NCI-H510A treated with DMSO at 0.1 percent for 48 hours (cell line): ENCODE data around the gene PRPH2.

Source experiments
- DNase-seq: peaks from one replicate; lab custom pipeline; 2025; lab: John Stamatoyannopoulos, UW

Gene PRPH2, protein sequence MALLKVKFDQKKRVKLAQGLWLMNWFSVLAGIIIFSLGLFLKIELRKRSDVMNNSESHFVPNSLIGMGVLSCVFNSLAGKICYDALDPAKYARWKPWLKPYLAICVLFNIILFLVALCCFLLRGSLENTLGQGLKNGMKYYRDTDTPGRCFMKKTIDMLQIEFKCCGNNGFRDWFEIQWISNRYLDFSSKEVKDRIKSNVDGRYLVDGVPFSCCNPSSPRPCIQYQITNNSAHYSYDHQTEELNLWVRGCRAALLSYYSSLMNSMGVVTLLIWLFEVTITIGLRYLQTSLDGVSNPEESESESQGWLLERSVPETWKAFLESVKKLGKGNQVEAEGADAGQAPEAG

DNA sequence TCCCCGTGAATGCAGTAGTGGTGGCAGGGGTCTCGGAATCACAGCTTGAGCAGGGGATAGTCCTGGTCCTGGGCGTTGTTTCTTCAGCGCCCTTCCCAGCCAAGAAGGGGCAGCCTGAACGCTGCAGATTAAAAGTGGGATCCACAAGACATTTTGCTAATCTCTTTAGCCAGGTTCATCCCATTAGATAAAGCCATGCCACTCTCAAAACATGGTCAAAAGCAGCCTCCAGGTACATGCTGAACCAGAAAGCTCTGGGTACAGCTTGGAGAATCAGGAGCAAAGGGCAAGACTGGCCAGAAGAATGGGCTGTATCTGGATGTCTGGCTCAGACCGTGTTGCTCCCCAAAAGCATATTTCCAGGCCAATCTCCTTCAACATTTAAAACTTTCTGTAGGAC, at the start of gene PRPH2:
Gene PRPH2, minus strand, starts transcription at position 101 of the 400 bp plus-strand sequence. CDS start 263 bp downstream, outside the sequence.
- DNase-seq, result no peak

DNA sequence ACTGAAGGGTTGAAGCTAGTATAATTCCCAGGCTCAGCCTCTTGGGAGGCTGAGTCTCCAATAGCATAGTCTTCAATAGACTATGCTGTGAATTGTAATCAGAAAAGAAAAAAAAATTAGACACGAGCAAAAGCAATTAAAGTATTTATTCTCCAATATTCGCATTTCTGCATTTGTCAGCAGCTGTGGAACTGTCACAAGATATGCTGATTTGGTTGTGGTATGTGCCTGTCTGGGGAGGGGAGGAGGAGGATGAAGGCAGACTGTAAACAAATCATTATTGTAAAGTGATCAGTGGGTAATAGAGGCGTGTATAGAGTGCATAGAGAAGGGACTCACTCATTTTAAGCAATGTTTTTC, 49.3 kb upstream of the PRPH2 start:
- DNase-seq, result no peak

DNA sequence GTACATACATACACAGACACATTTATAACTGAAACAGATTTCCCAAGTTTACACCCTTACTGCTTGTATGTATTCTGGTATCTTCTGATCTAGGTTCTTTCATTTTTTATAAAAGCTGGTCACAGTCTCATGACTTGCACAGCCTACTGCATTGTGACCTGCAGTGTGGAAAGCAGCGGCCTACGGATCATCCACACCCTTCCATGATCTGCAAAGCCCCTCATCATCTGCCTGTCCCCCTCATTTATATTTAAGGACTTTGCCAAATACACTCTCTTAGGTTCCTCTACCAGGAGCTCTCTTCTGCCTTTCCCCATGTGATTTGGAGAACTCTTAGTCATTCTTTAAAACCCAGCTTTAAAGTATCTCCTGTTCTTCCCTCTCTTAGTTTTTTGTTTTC, 47.4 kb upstream of the PRPH2 start:
- no peak for DNase-seq

DNA sequence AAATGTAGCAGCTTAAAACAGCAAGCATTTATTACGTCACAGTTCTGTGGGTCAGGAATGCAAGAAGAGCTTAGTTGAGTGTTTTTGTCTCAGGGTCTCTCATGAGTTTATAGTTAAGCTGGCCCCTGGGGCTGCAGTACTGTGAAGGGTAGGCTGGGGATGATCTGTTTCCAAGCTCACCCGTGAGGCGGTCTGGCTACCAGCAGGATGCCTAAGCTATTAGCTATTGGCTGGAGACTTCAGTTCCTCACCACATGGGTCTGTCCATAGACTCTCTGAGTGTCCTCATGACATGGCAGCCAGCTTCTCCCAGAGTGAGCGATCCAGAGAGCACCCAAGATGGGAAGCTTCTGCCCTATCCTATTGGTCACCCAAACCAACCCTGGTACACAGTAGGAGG, 46.7 kb upstream of the PRPH2 start:
- DNase-seq, result no peak

DNA sequence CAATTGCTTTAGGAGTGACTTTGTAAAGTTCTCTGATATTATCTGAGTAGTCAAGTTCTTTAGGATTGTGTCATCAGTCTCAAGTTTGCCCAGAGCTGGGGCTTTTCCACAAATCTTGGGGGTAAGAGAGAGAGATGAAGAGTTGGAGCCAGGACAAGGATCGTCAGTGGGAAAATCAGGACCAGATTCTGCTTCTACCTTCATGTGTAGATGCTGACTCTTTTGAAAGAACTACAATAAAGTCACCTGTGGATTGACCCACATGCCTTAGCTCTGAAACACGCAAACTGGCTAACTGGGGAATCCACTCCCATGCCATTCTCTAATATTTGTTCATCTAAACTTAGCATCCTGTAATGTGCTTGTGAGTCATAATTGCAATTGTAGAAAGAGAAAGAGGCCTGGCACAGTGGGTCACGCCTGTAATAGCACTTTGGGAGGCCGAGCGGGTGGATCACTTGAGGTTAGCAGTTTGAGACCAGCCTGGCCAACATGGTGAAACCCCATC, 43.8 kb upstream of the PRPH2 start:
- no peak for DNase-seq

DNA sequence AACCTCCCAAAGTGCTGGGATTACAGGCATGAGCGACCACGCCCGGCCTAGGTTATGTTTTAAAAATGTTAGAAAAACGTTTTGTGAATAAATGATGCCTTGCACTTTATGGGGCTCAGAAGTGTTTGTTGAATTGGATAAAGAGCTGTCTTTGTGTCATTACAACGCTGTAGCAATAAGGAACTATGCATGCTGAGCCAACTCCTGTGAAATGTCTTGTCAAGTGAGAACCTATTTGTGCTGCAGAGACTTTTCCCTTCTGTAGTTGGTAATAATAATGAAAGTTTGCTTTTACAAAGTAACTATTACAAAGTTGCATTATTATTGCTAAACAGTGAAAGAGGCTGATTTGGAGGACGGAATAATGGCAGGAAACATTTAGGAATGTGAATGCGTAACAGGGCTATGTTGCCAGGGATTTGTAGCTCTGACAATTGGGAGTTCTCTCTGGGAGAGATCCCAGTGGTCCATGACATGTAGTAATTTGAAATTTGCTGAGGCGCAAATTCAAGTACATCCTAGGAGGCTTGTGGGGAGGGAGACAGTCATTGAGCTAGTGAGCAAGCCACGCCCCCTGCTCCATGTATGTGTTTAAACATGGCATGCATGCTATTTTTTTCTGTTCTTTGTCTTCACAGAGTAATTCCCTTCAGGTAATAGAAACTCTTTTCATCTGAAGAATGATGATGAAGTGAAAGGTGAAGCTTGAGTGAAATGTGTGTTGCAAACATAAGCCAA, 42.7 kb upstream of the PRPH2 start:
- no peak for DNase-seq

DNA sequence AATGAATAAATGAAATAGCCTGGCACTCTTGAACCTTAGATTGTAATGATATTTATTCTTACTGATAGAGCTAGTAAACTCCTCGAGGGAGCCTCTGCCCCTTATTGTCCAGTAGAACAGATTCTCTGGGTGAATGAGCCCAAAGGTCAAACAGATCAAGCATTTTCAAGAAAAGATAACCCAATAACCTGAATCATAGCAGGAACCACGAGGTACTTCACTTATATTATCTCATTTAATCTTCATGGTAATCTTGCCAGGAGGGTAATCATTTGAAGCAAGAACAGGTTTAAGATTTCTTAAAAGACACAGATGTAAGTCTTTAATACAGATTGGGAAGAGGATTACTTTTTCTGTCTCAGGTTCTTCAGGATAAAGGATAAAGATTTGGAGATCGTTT, 40.6 kb upstream of the PRPH2 start:
- DNase-seq, result no peak

DNA sequence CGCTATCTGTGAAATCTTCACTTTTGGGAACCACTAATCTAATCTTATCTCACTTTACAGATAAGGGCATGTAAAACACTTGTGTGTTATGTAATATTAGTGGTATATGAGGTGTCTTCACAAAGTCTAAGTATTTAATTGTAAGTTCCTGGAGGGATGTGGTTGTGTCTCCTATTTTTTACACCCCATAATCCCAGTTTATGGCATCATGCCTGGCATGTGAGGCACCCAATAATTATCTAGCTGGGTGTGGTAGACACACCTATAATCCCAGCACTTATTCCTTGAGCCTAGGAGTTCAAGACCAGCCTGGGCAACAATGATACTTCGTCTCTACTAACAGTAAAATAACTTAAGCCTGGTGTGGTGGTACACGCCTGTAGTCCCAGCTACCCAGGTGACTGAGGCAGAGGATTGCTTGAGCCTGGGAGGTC, 40.0 kb upstream of the PRPH2 start:
- no peak for DNase-seq

DNA sequence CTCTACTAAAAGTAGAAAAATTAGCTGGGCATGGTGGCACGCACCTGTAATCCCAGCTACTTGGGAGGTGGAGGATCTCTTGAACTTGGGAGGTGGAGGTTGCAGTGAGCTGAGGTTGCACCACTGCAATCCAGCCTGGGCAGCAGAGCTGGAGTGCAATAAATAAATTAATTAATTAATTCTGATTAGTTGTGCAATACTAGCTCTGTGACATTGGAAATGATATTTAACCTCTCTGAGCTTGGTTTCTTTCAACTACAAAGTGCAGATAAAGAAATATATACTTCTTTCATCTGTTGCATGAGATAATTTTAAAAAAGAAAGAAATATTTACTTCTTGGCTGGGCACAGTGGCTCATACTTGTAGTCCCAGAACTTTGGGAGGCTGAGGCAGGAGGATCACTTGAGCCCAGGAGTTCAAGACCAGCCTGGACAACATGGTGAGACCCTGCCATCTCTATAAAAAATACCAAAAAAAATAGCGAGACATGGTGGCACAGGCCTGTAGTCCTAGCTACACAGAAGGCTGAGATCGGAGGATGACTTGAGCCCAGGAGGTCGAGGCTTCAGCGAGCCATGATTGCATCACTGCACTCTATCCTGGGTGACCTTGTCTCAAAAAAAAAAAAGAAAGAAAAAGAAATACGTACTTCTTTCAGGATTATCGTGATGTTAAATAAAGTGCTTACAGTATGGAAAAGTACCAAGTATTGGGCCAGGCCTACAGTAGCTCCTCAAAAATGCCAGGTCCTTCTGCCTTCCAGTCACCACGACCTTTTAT, 39.1 kb upstream of the PRPH2 start:
- no peak for DNase-seq

DNA sequence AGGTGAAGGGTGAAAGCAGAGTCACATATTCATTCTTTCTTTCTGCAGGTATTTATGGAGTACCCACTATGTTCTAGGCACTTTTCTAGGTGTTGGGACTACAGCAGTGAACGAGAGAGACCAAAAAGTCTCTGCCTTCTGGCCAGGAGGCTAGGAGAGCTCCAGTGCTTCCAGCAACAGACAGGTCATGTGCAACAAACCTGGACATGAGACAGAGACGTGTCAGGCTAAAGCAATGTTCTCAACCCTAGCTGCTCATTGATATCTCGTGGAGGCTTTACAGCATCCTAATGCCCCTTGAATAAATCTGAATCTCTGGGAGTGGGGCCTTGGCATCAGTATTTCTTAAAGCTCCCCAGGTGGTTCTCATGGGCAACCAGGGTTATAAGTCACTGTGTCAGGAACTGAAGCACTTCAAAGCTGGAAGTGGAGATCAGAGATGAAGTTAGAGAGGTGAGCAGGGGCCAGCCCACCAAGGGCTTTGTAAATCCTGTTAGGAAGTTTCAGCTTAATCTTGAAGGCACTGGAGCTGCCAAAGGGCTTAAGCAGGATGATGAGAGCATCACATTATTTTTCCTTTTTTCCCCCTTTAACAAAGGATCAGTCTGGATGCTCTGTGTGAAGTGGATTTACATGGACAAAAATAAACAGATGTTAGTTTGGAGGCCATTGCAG, 36.5 kb upstream of the PRPH2 start:
- no peak for DNase-seq

DNA sequence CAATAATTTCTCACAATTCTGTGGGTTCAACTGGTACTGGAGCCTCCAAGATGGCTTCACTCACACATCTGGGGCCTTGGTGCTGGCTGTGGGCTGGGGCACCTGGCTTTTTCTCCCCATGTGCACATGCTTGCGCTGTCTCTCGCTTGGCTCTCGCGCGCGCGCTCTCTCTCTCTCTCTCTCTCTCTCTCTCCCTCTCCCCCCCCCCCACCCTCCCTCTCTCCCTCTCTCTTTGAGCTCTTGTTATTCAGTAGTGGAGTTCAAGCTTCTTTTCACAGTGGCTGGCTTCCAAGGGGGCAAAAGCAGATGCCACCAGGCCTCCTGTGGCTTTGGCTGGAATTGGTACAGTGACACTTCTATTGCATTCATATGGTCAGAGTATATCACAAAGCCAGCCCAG, 34.3 kb upstream of the PRPH2 start:
- no peak for DNase-seq

DNA sequence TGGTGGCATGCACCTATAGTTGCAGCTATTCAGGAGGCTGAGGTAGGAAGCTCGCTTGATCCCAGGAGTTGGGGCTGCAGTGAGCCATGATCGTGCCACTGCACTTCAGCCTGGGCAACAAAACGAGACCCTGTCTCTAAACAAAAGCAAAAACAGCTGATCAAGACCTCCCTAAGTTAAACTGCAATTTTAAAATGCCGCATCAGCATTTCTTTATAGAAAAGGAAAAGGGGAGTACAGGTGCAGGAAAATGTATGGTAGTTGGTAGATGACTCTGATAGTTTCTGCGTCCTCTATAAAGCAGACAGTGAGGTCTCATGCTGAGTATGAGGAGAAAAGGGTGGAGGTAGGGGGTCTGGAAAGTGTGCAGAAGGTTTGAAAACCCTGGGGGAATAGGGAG, 32.4 kb upstream of the PRPH2 start:
- DNase-seq, result no peak

DNA sequence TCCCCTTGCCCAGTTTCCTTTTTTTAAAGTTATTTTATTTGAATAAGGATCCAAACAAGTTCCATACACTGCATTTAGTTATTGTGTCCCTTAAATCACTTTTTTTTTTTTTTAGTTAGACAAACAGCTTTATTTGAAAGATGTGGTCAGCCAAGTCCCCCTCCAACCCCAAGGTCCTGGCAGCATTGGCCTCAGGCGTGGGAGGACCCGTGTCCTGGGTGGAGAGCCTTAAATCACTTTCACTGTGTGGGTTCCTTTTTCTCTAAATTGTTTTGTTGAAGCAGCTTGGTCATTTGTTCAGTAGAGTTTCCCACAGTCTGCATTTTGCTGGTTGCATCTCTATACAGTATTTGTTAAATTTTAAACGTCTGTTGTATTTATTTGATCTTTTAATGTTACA, 28.7 kb upstream of the PRPH2 start:
- DNase-seq, result no peak

DNA sequence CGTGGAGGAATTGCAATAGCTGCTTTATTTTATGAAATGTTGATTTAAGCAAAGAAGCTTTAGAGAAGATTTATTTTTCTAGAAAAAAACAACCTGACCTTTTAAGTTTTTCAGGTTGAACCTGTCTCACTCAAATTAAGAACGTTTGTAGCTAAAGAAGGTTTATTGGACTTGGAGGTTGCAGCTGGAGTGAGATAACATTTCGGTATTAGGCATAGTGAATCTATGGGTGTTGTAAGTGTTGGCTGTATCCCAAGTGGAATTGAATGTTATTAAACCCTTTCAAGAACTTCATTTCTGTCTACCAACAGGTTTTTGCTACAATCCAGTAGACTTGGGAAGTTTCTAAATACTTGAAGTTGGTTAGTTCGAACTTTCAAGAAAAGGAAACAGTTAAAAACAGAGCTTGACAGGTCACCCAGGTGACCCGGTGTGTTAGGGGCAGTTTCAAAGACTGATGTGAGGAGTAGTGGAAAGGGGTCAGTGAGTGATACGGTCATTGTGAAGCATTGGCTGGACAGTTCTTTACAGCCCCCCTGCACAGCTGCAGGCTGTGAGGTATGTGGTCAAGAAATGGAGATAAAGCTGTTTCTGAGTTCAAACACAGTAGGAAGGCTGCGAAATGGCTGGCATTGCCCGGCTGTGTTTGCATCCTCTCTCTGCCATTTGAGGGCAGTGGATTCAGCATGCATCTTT, 26.0 kb upstream of the PRPH2 start:
- no peak for DNase-seq

DNA sequence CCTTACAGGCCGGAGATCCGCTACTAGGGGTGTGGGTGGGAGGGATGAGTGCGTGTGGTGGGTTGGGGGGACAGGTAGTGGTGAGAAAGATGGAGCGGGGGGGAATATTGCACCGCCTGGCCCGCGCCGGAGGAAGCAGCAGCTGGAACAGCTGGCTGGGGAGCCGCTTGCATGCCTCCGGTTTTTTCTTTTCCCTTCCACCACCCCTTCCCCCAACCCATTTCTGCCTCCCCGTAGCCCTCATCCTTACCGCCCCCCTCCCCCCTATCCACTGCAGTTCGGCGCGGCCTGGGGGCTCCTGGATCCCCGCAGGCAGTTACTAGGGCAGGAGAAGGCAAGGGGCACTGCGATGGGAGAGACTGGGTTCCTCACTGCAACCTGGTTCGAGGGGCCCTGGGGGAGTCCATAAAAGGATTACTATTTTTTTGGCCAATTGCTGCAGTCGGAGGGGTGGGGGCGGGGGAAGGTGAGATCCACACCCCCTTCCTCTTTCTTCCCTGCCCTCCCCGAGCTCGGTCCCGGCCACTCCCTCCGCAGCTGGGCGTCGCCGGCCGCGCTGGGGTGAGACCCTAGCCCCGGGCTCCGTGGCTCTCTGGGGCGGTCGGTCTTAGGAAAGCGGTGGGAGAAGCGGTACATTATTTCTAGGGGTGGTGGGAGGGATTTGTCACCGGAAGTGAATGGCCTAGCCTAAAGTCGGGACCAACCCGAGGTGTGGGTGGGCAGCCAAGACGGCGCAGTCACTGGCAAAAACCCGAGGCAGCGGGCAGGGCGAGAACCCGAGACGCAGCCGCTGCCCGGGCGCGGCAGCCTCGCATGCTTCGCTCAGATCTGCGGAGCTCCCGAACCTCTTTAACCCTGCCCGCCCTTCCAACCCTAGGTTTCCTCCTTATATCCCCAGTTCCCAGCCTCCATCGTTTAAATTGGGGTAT, 24.3 kb upstream of the PRPH2 start:
- DNase-seq, result peak; percentile 89

DNA sequence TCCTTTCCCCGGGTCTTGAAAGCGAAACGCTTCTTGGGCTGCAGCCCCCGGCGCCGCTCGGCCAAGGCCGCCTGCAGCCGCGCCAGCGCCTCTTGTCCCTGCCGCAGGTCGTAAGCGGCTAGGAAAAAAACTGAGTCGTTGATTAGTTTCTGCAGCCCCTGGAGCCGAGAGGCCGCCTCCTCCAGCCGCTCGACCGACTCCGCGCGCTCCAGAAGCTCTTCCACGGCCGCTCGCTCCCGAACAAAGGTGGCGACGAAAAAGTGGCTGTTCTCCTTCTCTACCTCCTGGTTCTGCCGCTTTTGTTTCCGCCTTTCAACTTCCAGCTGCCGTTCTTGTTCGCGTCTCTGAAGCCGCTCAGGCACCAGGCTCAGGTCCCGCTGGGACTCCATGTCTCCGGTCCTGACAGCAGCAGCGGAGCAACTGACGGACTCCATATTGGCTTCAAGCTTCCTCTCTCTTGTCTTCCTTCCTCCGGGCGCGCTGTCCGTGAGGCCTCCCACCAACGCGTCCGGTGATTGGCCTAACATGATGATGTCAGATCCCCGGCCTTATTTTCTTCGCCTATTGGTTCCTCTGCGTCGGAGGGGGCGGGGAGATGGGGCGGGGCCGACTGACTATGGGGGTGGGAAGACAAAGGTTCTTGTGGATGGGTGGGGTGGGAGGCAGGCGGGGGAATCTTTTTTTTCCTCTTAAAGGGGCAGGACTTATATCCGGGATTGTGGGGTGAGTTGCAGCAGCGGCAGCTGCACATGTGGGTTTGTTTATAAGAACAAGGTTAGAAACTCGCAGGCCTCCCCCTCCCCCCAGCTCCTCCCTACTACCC, 23.5 kb upstream of the PRPH2 start, which contains the start of gene TBCC:
Gene TBCC, minus strand, starts transcription at position 464 of the 823 bp plus-strand sequence. Its CDS starts 30 bp downstream, at position 434.
- DNase-seq, result peak; percentile 99

DNA sequence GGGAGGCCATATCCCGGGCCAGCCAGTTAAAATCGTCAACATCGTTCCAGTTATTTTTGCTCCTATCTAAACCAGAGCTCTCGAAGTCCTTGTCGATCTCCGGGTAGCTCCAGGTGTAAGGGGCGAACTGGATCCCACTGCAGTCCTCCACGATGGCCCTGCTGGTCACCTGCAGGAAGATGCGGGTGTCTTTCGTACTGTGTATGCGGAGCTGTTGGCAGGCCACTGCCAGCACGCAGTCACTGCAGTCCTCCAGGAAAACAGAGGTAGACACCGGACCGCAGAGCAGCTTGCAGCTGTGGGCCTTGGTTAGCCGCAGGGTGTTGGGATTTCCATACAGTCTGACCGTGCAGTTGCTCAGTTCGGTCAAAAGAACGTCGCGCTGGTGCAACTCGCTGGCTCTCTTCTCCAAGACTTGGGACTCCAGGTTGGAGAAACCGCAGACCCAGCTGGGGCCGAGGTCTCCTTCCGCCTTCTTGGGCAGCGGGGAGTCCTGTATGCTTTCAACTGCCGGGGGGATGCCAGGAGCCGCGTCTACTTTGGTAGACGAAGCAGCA, 22.8 kb upstream of the PRPH2 start:
- no peak for DNase-seq

DNA sequence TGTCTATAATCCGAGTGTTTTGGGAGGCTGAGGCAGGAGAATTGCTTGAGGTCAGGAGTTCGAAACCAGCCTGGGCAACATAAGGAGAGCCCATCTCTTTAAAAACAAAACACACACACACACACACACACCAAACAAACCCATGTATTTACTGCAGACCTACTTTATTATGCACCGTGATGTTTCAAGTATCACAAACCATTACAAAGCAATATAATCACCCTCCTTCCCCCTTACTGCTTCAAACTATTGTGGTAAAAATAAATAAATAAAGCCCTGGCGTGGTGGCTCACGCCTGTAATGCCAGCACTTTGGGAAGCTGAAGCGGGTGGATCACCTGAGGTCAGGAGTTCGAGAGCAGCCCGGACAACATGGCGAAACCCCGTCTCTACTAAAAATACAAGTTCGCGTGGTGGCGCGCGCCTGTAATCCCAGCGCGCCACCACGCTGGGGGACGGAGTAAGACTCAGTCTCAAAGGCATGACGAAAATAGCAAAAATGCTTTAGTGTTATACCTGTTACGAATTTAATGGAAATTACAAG, 22.0 kb upstream of the PRPH2 start:
- no peak for DNase-seq
